H1 (cell line): ENCODE results near the gene C1orf21. TPM values are rescaled to one million over a fixed set of nuclear protein-coding genes. Genes with fewer than 3 reads are reported as not detected.
A peak's percentile ranks its signal among the peaks of the same experiment; 100 is the strongest.

Experiments used
- CTCF ChIA-PET: fragments of 300-600 bp; sonication (Branson Sonifier 250); formaldehyde crosslinking; loops from one replicate; lab custom pipeline; 2021; ENCODE audit not compliant: partially characterized antibody; lab: Charles Lee
- POLR2A ChIA-PET: fragments of 300-600 bp; sonication (Branson Sonifier 250); formaldehyde crosslinking; loops from one replicate; lab custom pipeline; 2021; ENCODE audit warnings: inconsistent platforms; ENCODE audit not compliant: partially characterized antibody; lab: Charles Lee
- DNase-seq, 2 experiments: peaks; one replicate each; pipeline versions ENCODE4 v3.0.0 to v3.0.0-alpha.2; 2010 to 2022; ENCODE audit warnings: low spot score in 2 of 2, low read depth in 1 of 2, mixed read lengths in 1 of 2
- FAIRE-seq: peaks from 2 replicates; lab custom pipeline; 2011; peaks lifted over from hg19 to GRCh38; lab: Jason Lieb, UNC
- H2AFZ ChIP-seq: 2 replicates; pipeline ENCODE4 v1.8.1; 2012; ENCODE audit warnings: low read length, inconsistent platforms
- H2AK5ac ChIP-seq: 2 replicates; pipeline ENCODE4 v1.6.1; 2013; ENCODE audit warnings: low read depth, low read length
- H2BK120ac ChIP-seq: replicated peaks from 2 replicates; pipeline ENCODE3; 2013; ENCODE audit warnings: low read depth, low read length, inconsistent platforms
- H2BK12ac ChIP-seq: 2 replicates; pipeline ENCODE4 v1.6.1; 2013; ENCODE audit warnings: low read depth, low read length
- H2BK15ac ChIP-seq: 2 replicates; pipeline ENCODE4 v1.6.1; 2013; ENCODE audit warnings: low read length
- H2BK20ac ChIP-seq: 2 replicates; pipeline ENCODE4 v1.6.1; 2013; ENCODE audit warnings: low read length
- H2BK5ac ChIP-seq: 2 replicates; pipeline ENCODE4 v1.6.1; 2013; ENCODE audit warnings: low read depth, low read length
- H3K14ac ChIP-seq: 2 replicates; pipeline ENCODE4 v1.6.1; 2013; ENCODE audit warnings: inconsistent platforms; ENCODE audit not compliant: insufficient read length
- H3K18ac ChIP-seq: 2 replicates; pipeline ENCODE4 v1.6.1; 2013; ENCODE audit warnings: low read length; ENCODE audit errors: extremely low read depth
- H3K23ac ChIP-seq: 2 replicates; pipeline ENCODE4 v1.6.1; 2013; ENCODE audit warnings: inconsistent platforms; ENCODE audit not compliant: insufficient read length
- H3K23me2 ChIP-seq: 2 replicates; pipeline ENCODE4 v1.6.1; 2013; ENCODE audit warnings: low read depth, low read length
- H3K27ac ChIP-seq: 2 replicates; pipeline ENCODE4 v1.6.1; 2011; ENCODE audit warnings: low read depth, low read length, inconsistent platforms
- H3K27me3 ChIP-seq, 4 experiments: replicated peaks in 1 of 4; 1 replicate in 1 of 4; 2 replicates in 3 of 4; pipeline versions ENCODE4 v1.6.1 to v1.8.1; 2011 to 2013; ENCODE audit warnings: low read length in 3 of 4, mild to moderate bottlenecking in 3 of 4, inconsistent platforms in 2 of 4, mixed read lengths in 2 of 4, moderate library complexity in 1 of 4; ENCODE audit not compliant: control insufficient read depth in 3 of 4, insufficient read depth in 3 of 4; ENCODE audit errors: extremely low read depth in 1 of 4
- H3K36me3 ChIP-seq, 4 experiments: 2 replicates each; pipeline versions ENCODE4 v1.6.1 to v1.8.1; 2011 to 2013; ENCODE audit warnings: mild to moderate bottlenecking in 4 of 4, low read length in 3 of 4, moderate library complexity in 2 of 4, control low read depth in 1 of 4, inconsistent platforms in 1 of 4; ENCODE audit not compliant: insufficient read depth in 4 of 4, control insufficient read depth in 2 of 4
- H3K4ac ChIP-seq: replicated peaks from 2 replicates; pipeline ENCODE3; 2013; ENCODE audit warnings: low read length, low read depth, mixed read lengths, inconsistent platforms; ENCODE audit not compliant: insufficient read length
- H3K4me1 ChIP-seq, 4 experiments: replicated peaks in 1 of 4; 1 replicate in 1 of 4; 2 replicates in 3 of 4; pipeline versions ENCODE4 v1.6.1 to v1.8.1; 2011 to 2013; ENCODE audit warnings: low read length in 3 of 4, inconsistent platforms in 2 of 4, mixed read lengths in 1 of 4; ENCODE audit not compliant: insufficient read depth in 4 of 4, control insufficient read depth in 3 of 4
- H3K4me2 ChIP-seq, 2 experiments: 2 replicates each; pipeline versions ENCODE4 v1.6.1 to v1.8.1; 2011 to 2013; ENCODE audit warnings: low read depth in 2 of 2, low read length in 2 of 2, control low read depth in 1 of 2, inconsistent platforms in 1 of 2, mild to moderate bottlenecking in 1 of 2; ENCODE audit not compliant: insufficient read depth in 1 of 2
- H3K4me3 ChIP-seq, 4 experiments: fragments of 200-600, 300-600 bp in 1 of 4; sonication (generic), shearing (Covaris generic), sonication (Bioruptor Twin) in 1 of 4; 2 replicates each; pipeline versions ENCODE4 v1.5.1 to v1.8.1; 2011 to 2016; ENCODE audit warnings: low read length in 4 of 4, low read depth in 3 of 4, control low read depth in 2 of 4, inconsistent platforms in 2 of 4, mild to moderate bottlenecking in 2 of 4, mixed read lengths in 1 of 4, moderate library complexity in 1 of 4; ENCODE audit not compliant: insufficient read depth in 2 of 4; ENCODE audit errors: extremely low read depth in 1 of 4
- H3K56ac ChIP-seq: replicated peaks from 2 replicates; pipeline ENCODE3; 2013; ENCODE audit warnings: low read depth, mild to moderate bottlenecking, mixed read lengths, low read length, inconsistent platforms; ENCODE audit not compliant: insufficient read length
- H3K79me1 ChIP-seq: 2 replicates; pipeline ENCODE4 v1.6.1; 2013; ENCODE audit warnings: low read depth, low read length, control low read depth
- H3K79me2 ChIP-seq, 2 experiments: 2 replicates each; pipeline versions ENCODE4 v1.6.1 to v1.8.1; 2012 to 2013; ENCODE audit warnings: low read length in 2 of 2, mild to moderate bottlenecking in 2 of 2, inconsistent platforms in 1 of 2; ENCODE audit not compliant: insufficient read depth in 2 of 2, control insufficient read depth in 1 of 2
- H3K9ac ChIP-seq, 4 experiments: replicated peaks in 1 of 4; 1 replicate in 1 of 4; 2 replicates in 3 of 4; pipeline versions ENCODE4 v1.6.1 to v1.8.1; 2011 to 2013; ENCODE audit warnings: low read depth in 3 of 4, low read length in 3 of 4, control low read depth in 2 of 4, mild to moderate bottlenecking in 2 of 4, moderate library complexity in 2 of 4, inconsistent platforms in 1 of 4; ENCODE audit errors: extremely low read depth in 1 of 4
- H3K9me3 ChIP-seq, 2 experiments: 2 replicates each; pipeline versions ENCODE4 v1.6.1 to v1.8.1; 2012 to 2013; ENCODE audit warnings: mild to moderate bottlenecking in 2 of 2, moderate library complexity in 2 of 2, control low read depth in 1 of 2, inconsistent platforms in 1 of 2, low read depth in 1 of 2, low read length in 1 of 2, mixed read lengths in 1 of 2; ENCODE audit not compliant: insufficient read depth in 2 of 2
- H4K20me1 ChIP-seq, 2 experiments: replicated peaks in 1 of 2; 2 replicates each; pipeline versions ENCODE3 to v1.8.1; 2011 to 2013; ENCODE audit warnings: inconsistent platforms in 2 of 2, low read length in 2 of 2, mild to moderate bottlenecking in 1 of 2; ENCODE audit not compliant: insufficient read depth in 2 of 2, control insufficient read depth in 1 of 2
- H4K5ac ChIP-seq: 2 replicates; pipeline ENCODE4 v1.6.1; 2013; ENCODE audit warnings: low read length, low read depth, mixed read lengths, inconsistent platforms; ENCODE audit not compliant: insufficient read length
- H4K8ac ChIP-seq: 2 replicates; pipeline ENCODE4 v1.8.0; 2013; ENCODE audit warnings: mild to moderate bottlenecking, moderate library complexity, low read length, inconsistent platforms; ENCODE audit not compliant: insufficient read depth; ENCODE audit errors: extremely low read depth
- H4K91ac ChIP-seq: replicated peaks from 2 replicates; pipeline ENCODE3; 2013; ENCODE audit warnings: low read length, mixed read lengths, inconsistent platforms; ENCODE audit not compliant: insufficient read length
- ASH2L ChIP-seq: fragments of 200-600, 300-600 bp; sonication (generic); IDR thresholded peaks from one replicate; pipeline ENCODE4 v1.7.1; 2017; ENCODE audit warnings: low read length
- CEBPB ChIP-seq: IDR thresholded peaks from 2 replicates; pipeline ENCODE4 v1.6.1; 2012; ENCODE audit warnings: low read depth, low read length
- CHD1 ChIP-seq: IDR thresholded peaks from 2 replicates; pipeline ENCODE4 v1.6.1; 2012; ENCODE audit warnings: low read depth, low read length, improper control_type of control experiment
- CTBP2 ChIP-seq: IDR thresholded peaks from 2 replicates; pipeline ENCODE4 v1.7.0; 2011; ENCODE audit warnings: borderline replicate concordance, mild to moderate bottlenecking, moderate library complexity, mixed read lengths, low read length; ENCODE audit not compliant: insufficient read depth, insufficient read length
- EZH2 ChIP-seq: fragments of 200-600 bp; sonication (generic); IDR thresholded peaks from 2 replicates; pipeline ENCODE4 v1.7.1; 2012; ENCODE audit warnings: low read depth, mild to moderate bottlenecking, moderate library complexity, low read length, inconsistent platforms; ENCODE audit not compliant: severe bottlenecking
- HDAC6 ChIP-seq: IDR thresholded peaks from one replicate; pipeline ENCODE4 v1.7.1; 2012; ENCODE audit warnings: low read depth, mild to moderate bottlenecking, inconsistent platforms, low read length, moderate library complexity
- PHF8 ChIP-seq: fragments of 200-600 bp; sonication (generic); conservative IDR thresholded peaks from 2 replicates; pipeline ENCODE4 v1.7.1; 2012; ENCODE audit warnings: low read depth, mild to moderate bottlenecking, inconsistent platforms, low read length, moderate library complexity
- RAD21 ChIP-seq, 2 experiments: IDR thresholded peaks in 1 of 2; conservative IDR thresholded peaks in 1 of 2; 2 replicates each; pipeline ENCODE4 v1.6.1; 2011; ENCODE audit warnings: low read depth in 2 of 2, low read length in 2 of 2, improper control_type of control experiment in 1 of 2, inconsistent platforms in 1 of 2, mild to moderate bottlenecking in 1 of 2, moderate library complexity in 1 of 2
- SIN3A ChIP-seq, 2 experiments: IDR thresholded peaks in 1 of 2; conservative IDR thresholded peaks in 1 of 2; 2 replicates each; pipeline ENCODE4 v1.6.1; 2011 to 2012; ENCODE audit warnings: low read length in 2 of 2, improper control_type of control experiment in 1 of 2, low read depth in 1 of 2, mild to moderate bottlenecking in 1 of 2
- YY1 ChIP-seq: IDR thresholded peaks from 2 replicates; pipeline ENCODE4 v1.6.1; 2011; ENCODE audit warnings: low read depth, mild to moderate bottlenecking, low read length
- WGBS, 2 experiments: shearing (Covaris generic) in 1 of 2; methylation state at CpG; one replicate each; pipeline versions ENCODE4 v1.1.6 to v1.1.7; 2013 to 2015; ENCODE audit warnings: low lambda C conversion rate in 2 of 2, mixed read lengths in 2 of 2, inconsistent platforms in 1 of 2, low coverage in 1 of 2, missing lambda C conversion rate in 1 of 2; ENCODE audit not compliant: insufficient replicate concordance in 2 of 2, insufficient coverage in 1 of 2, insufficient read length in 1 of 2; ENCODE audit errors: extremely low coverage in 1 of 2, missing lambda C conversion rate in 1 of 2; 5-methylcytosine and 5-hydroxymethylcytosine counted together
- polyA plus RNA-seq, 7 experiments: library from polyadenylated mRNA; depleted of rRNA in 3 of 7; stranded (reverse) in 5 of 7; unstranded in 2 of 7; fragments of >200 nt in 5 of 7; fragments of 200-250 nt in 2 of 7; gene quantifications; 1 replicate in 5 of 7; 2 replicates in 1 of 7; 4 replicates in 1 of 7; pipeline versions ENCODE4 v1.2.1 to v1.2.3, GENCODE V29; 2011 to 2013; ENCODE audit warnings: missing spikeins in 2 of 7, mixed read lengths in 2 of 7
- total RNA-seq: library from RNA; stranded (reverse); fragmentation: NEBNext Ultra II Directional; extraction: Animal tissue kit (Norgen Biotek cat#: 25700); gene quantifications from 2 replicates; pipeline ENCODE4 v1.2.1, GENCODE V29; 2021
- TF ChIP-seq, protein P1 (sequence below): IDR thresholded peaks from 2 replicates; pipeline ENCODE4 v1.6.1; 2011; ENCODE audit warnings: low read length, improper control_type of control experiment
- TF ChIP-seq, protein P2 (sequence below): IDR thresholded peaks from 2 replicates; pipeline ENCODE4 v1.6.1; 2012; ENCODE audit warnings: inconsistent platforms

The C1orf21 gene
- total and polyA plus RNA-seq, 2 of the 8 experiments (the other 6 are each of a cell fraction or from before 2014, with no cell fraction given), result 16.6 to 51.0 TPM

DNA sequence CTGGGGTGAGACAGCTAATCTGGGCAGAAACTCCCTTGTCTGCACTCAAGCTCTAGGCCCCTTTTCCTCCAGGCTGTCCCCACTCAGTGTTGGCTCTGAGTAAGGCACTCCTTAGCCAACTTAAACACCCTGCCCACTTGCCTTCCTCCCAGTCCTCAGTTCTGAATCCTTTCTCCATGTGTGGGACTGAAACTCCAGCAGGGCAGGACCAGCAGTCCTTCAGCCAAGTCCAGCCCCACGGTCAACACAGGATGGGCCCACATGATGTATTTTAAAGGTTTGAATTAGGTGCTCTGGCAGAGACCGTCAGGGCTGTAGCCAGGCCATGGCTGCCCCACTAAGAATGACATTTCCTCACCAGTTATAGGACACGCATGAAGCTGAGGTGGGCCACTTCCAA lies 260.0 kb downstream of the C1orf21 start:
- Histone ChIP-seq H3K27ac (no peak overlapping the region), H2BK5ac (no peak overlapping the region), H3K14ac (no peak overlapping the region), H3K9ac (no peak overlapping the region), H4K5ac (no peak overlapping the region), H3K56ac (no peak overlapping the region), H4K20me1 (no peaks in the 10 kb centered on the region), H3K27me3 (no peaks in the 10 kb centered on the region), H2AK5ac (no peak overlapping the region), H3K4me2 (no peak overlapping the region), H2AFZ (no peak overlapping the region; the same call in 1 of the 2 replicates), H3K79me2 (no peaks in the 10 kb centered on the region), H3K4me1 (no peaks in the 10 kb centered on the region), H4K8ac (peak overlapping the region; percentile 59), H2BK120ac (no peak overlapping the region), H3K9me3 (no peaks in the 10 kb centered on the region; a peak in 1 of 4 replicates), H3K23ac (no peak overlapping the region), H3K4ac (no peak overlapping the region), H2BK20ac (no peak overlapping the region), H2BK15ac (no peak overlapping the region), H3K18ac (no peak overlapping the region), H3K23me2 (no peaks in the 10 kb centered on the region), H3K79me1 (no peaks in the 10 kb centered on the region), H3K36me3 (no peaks in the 10 kb centered on the region), H2BK12ac (no peak overlapping the region), H3K4me3 (no peak overlapping the region), H4K91ac (no peak overlapping the region)
- POLR2A ChIA-PET, result no interaction called here
- no peak for DNase-seq
- no peak for FAIRE-seq
- CTCF ChIA-PET, result interaction anchor here (0.8 kb wide), 1 partner anchor 17 kb away, joined by 3 read pairs; no protein-coding TSS in a partner anchor
- 96% methylated on average over 3 of the region's 3 CpGs; no CpG with 5 or more reads in 1 of the 2 experiments for WGBS, 2 experiments
- no peak for TF ChIP-seq RAD21 (IDR thresholded peaks at IDR 0.05 in 1 of 2, conservative IDR thresholded peaks at IDR 0.05 in 1 of 2; ENCODE audit: low read depth in 2 of 2, low read length in 2 of 2)
- no peak for TF ChIP-seq ASH2L
- TF ChIP-seq, protein P1, sequence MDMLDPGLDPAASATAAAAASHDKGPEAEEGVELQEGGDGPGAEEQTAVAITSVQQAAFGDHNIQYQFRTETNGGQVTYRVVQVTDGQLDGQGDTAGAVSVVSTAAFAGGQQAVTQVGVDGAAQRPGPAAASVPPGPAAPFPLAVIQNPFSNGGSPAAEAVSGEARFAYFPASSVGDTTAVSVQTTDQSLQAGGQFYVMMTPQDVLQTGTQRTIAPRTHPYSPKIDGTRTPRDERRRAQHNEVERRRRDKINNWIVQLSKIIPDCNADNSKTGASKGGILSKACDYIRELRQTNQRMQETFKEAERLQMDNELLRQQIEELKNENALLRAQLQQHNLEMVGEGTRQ, result no peak
- TF ChIP-seq EZH2, result no peak
- TF ChIP-seq, protein P2, sequence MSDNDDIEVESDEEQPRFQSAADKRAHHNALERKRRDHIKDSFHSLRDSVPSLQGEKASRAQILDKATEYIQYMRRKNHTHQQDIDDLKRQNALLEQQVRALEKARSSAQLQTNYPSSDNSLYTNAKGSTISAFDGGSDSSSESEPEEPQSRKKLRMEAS, result no peak
- no peak for TF ChIP-seq CHD1
- TF ChIP-seq PHF8, result no peak
- no peak for TF ChIP-seq YY1
- no peak for TF ChIP-seq CEBPB
- no peak for TF ChIP-seq CTBP2
- TF ChIP-seq SIN3A (conservative IDR thresholded peaks at IDR 0.05 in 1 of 2, IDR thresholded peaks at IDR 0.05 in 1 of 2; ENCODE audit: low read depth in 1 of 2, low read length in 2 of 2), result no peak
- no peak for TF ChIP-seq HDAC6
